PFSK-1 (cell line): ENCODE measurements around the gene FBXL7.

Experiments
- FOXP2 ChIP-seq: optimal IDR thresholded peaks from 2 replicates; pipeline ENCODE3; 2011; ENCODE audit warnings: borderline replicate concordance, control low read depth, inconsistent platforms; ENCODE audit not compliant: insufficient read depth; ENCODE audit errors: extremely low read length, extremely low read depth
- POLR2AphosphoS5 ChIP-seq: IDR thresholded peaks from 2 replicates; pipeline ENCODE4 v1.6.1; 2012; ENCODE audit warnings: low read depth, mild to moderate bottlenecking, control low read depth, low read length, moderate library complexity
- REST ChIP-seq, 2 experiments: IDR thresholded peaks; 2 replicates each; pipeline versions ENCODE4 v1.6.1 to v1.8.0; 2011 to 2012; ENCODE audit warnings: low read depth in 2 of 2, low read length in 2 of 2, control low read depth in 1 of 2, inconsistent platforms in 1 of 2, mild to moderate bottlenecking in 1 of 2, moderate library complexity in 1 of 2; ENCODE audit not compliant: insufficient read depth in 1 of 2
- SIN3A ChIP-seq: IDR thresholded peaks from 2 replicates; pipeline ENCODE4 v1.6.1; 2012; ENCODE audit warnings: mild to moderate bottlenecking, low read length, moderate library complexity, borderline replicate concordance; ENCODE audit not compliant: insufficient read depth
- TAF1 ChIP-seq: IDR thresholded peaks from 2 replicates; pipeline ENCODE4 v1.6.1; 2012; ENCODE audit warnings: low read length, control low read depth, borderline replicate concordance; ENCODE audit not compliant: insufficient read depth

Gene FBXL7

GRCh38 chr5:15459200-15459599 is 40.8 kb upstream of the FBXL7 start:
- no peak for TF ChIP-seq POLR2AphosphoS5
- TF ChIP-seq FOXP2 = no peak
- TF ChIP-seq TAF1 = no peak
- no peak for TF ChIP-seq REST (IDR thresholded peaks at IDR 0.05; ENCODE audit: insufficient read depth in 1 of 2, low read depth in 2 of 2, low read length in 2 of 2)

GRCh38 chr5:15463231-15463980 is 36.6 kb upstream of the FBXL7 start:
- no peak for TF ChIP-seq SIN3A
- TF ChIP-seq POLR2AphosphoS5 = no peak
- TF ChIP-seq TAF1 = no peak
- no peak for TF ChIP-seq FOXP2
- TF ChIP-seq REST (IDR thresholded peaks at IDR 0.05; ENCODE audit: insufficient read depth in 1 of 2, low read depth in 2 of 2, low read length in 2 of 2) = no peak

- TF ChIP-seq SIN3A (no peak), TAF1 (no peak), POLR2AphosphoS5 (no peak), REST (IDR thresholded peaks at IDR 0.05; ENCODE audit: insufficient read depth in 1 of 2, low read depth in 2 of 2, low read length in 2 of 2) (no peak), FOXP2 (no peak)
Observed at GRCh38 chr5:15472116-15472515, 27.9 kb upstream of the FBXL7 start.

- TF ChIP-seq POLR2AphosphoS5 (no peak), SIN3A (no peak), TAF1 (no peak), FOXP2 (no peak), REST (IDR thresholded peaks at IDR 0.05; ENCODE audit: insufficient read depth in 1 of 2, low read depth in 2 of 2, low read length in 2 of 2) (no peak)
Observed at GRCh38 chr5:15474143-15474719, 25.7 kb upstream of the FBXL7 start.

GRCh38 chr5:15475367-15475766 is 24.6 kb upstream of the FBXL7 start:
- TF ChIP-seq POLR2AphosphoS5 (no peak), SIN3A (no peak), REST (IDR thresholded peaks at IDR 0.05; ENCODE audit: insufficient read depth in 1 of 2, low read depth in 2 of 2, low read length in 2 of 2) (no peak), FOXP2 (no peak), TAF1 (no peak)
